ENCODE results near the gene DNAJC15.

GRCh38 chr13:43150369-43151207 is 127.2 kb downstream of the DNAJC15 start:
- TF ChIP-seq SIN3A (IDR thresholded peaks at IDR 0.05; ENCODE audit: borderline replicate concordance, insufficient read depth, low read length) (no peak), POLR2AphosphoS5 (IDR thresholded peaks at IDR 0.05; ENCODE audit: low read depth, low read length) (no peak)
